Spleen (tissue), 7 donors: ENCODE results near the gene PPEF1.

ENCODE experiments used
- CTCF ChIP-seq, 11 experiments: fragments of 200-600 bp in 7 of 11; fragments of 450-650 bp in 4 of 11; sonication (generic) in 4 of 11; IDR thresholded peaks in 8 of 11; conservative IDR thresholded peaks in 3 of 11; 1 replicate in 7 of 11; 2 replicates in 4 of 11; pipeline versions ENCODE4 v1.4.0 to v1.8.0; 2016 to 2021; ENCODE audit warnings: antibody characterized with exemption in 11 of 11, inconsistent platforms in 4 of 11, mild to moderate bottlenecking in 1 of 11
- POLR2A ChIP-seq, 3 donors: fragments of 450-650 bp; IDR thresholded peaks; one replicate each; pipeline ENCODE4 v1.5.1; 2017; ENCODE audit warnings: antibody characterized with exemption in 3 of 3, mild to moderate bottlenecking in 1 of 3
- POLR2AphosphoS5 ChIP-seq, 3 donors: sonication (generic); formaldehyde crosslinking; IDR thresholded peaks; one replicate each; pipeline ENCODE4 v1.5.1; 2017; ENCODE audit warnings: antibody characterized with exemption in 3 of 3
- donor health status: DM: no; HTN: no; CAD: no; lungs with moderate emphysema.
- donor health status: DM: no; HTN: no; CAD: no.
- donor health status: DM: no; HTN: no; CAD: no.

DNA sequence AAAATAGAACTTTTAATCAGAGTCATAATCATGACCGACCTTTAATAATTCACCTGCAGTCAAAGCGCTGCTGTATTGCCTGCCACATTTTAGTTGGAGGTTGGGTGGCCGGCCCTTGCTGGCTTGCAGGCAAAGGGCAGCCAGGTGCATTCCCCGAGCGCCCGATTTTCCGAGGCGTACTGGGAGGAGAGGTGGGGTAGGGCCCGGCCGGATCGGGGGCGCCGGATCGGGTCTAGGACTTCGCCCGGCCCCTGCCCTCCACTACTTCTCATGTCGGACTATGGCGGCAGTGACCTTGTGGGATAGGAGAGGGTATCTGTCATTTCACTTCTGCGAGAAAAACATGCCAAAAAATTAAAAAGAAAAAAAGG, 33.0 kb upstream of the PPEF1 start:
- TF ChIP-seq CTCF (IDR thresholded peaks at IDR 0.05 in 8 of 11, conservative IDR thresholded peaks at IDR 0.05 in 3 of 11) (no peak), POLR2AphosphoS5 (IDR thresholded peaks at IDR 0.05) (no peak), POLR2A (IDR thresholded peaks at IDR 0.05) (no peak)
